BE2C (cell line): Measurements from ENCODE around the gene TBC1D2.

ENCODE experiments used
- DNase-seq: peaks from one replicate; pipeline ENCODE4 v3.0.0-alpha.2; 2020
- H3K27me3 ChIP-seq: fragments of 250-450 bp; sonication (Bioruptor Pico); 2 replicates; pipeline ENCODE4 v1.5.1; 2020; ENCODE audit warnings: mild to moderate bottlenecking
- H3K36me3 ChIP-seq: fragments of 250-450 bp; sonication (Bioruptor Pico); 2 replicates; pipeline ENCODE4 v1.5.1; 2020; ENCODE audit warnings: mild to moderate bottlenecking
- H3K4me1 ChIP-seq: fragments of 250-450 bp; sonication (Bioruptor Pico); 2 replicates; pipeline ENCODE4 v1.5.1; 2020
- H3K4me3 ChIP-seq: 2 replicates; pipeline ENCODE4 v1.5.1; 2011; ENCODE audit warnings: low read depth, low read length
- H3K9me3 ChIP-seq: fragments of 250-450 bp; sonication (Bioruptor Pico); 2 replicates; pipeline ENCODE4 v1.5.1; 2020
- TF ChIP-seq, protein P1 (sequence below): IDR thresholded peaks from 2 replicates; pipeline ENCODE4 v1.5.1; 2012; ENCODE audit warnings: mild to moderate bottlenecking, low read depth, low read length

TBC1D2 gene

DNA sequence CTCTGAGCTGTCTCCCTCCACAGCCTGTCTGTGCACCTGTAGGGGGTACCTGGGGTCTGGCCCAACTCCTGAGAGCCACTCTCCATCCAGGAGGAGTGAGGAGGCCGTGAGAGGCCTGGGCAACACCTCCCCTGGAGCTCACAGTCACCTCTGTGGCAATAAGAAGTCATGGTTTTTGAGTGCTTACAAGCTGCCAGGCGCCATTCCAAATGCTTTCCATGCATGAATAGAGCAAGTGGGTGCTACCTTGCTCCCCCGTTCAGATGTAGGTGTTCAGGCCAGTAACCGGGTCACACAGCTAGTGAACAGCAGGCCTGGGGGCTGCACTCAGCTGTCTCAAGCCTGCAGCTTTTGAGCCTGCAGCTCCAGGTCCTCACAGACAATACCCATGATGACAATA lies 93.6 kb downstream of the TBC1D2 start:
- no peaks in the 10 kb centered on the region for H3K9me3 ChIP-seq
- peaks cover 12% of the 10 kb centered on the region for H3K4me1 ChIP-seq
- TF ChIP-seq, protein P1, sequence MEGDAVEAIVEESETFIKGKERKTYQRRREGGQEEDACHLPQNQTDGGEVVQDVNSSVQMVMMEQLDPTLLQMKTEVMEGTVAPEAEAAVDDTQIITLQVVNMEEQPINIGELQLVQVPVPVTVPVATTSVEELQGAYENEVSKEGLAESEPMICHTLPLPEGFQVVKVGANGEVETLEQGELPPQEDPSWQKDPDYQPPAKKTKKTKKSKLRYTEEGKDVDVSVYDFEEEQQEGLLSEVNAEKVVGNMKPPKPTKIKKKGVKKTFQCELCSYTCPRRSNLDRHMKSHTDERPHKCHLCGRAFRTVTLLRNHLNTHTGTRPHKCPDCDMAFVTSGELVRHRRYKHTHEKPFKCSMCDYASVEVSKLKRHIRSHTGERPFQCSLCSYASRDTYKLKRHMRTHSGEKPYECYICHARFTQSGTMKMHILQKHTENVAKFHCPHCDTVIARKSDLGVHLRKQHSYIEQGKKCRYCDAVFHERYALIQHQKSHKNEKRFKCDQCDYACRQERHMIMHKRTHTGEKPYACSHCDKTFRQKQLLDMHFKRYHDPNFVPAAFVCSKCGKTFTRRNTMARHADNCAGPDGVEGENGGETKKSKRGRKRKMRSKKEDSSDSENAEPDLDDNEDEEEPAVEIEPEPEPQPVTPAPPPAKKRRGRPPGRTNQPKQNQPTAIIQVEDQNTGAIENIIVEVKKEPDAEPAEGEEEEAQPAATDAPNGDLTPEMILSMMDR: no peak
- no peak for DNase-seq
- H3K36me3 ChIP-seq: peaks cover 3% of the 10 kb centered on the region; the same call in 1 of the 2 replicates
- H3K4me3 ChIP-seq: no peak overlapping the region
- no peaks in the 10 kb centered on the region for H3K27me3 ChIP-seq

DNA sequence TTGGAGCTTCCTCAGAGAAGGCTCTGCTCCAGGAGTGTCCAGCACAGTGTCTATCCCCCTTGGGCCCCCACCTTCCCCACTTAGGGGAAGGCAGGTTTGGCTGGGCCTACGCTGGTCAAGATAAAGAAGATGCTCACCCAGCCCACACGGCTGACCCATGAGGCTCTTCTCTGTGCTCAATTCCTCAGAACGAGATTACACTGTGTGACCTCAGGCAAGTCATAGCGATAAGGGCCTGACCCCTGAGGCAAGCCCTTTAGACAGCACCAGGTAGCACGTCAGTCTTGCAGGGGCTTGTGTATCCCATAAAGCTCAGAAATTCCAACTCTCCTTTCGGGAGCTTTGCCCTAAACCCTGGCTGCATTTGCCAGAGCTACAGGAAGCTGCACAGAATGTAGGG lies 95.7 kb downstream of the TBC1D2 start:
- Histone ChIP-seq H3K4me3 (no peak overlapping the region), H3K27me3 (no peaks in the 10 kb centered on the region), H3K9me3 (no peaks in the 10 kb centered on the region), H3K4me1 (no peaks in the 10 kb centered on the region), H3K36me3 (peaks cover 14% of the 10 kb centered on the region)
- DNase-seq: no peak
- TF ChIP-seq, protein P1: no peak

DNA sequence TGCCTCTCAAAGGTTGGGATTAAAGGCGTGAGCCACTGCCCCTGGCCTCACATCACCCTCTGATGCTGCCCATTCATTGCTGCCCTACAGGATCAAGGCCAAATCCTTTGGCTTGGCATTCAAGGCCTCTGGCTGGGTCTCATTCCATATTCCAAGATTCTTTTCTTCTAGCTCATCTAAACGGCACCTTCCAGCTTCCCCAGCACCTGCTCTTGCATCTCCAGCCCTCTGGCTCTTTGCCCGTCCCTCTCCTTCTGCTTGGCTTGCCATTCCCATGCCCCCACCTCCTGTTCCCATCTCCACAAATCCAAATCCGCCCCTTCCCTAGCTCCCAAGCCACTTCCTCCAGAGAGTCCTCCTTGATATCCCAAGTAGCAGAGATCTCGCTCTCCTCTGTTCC lies 96.1 kb downstream of the TBC1D2 start:
- Histone ChIP-seq H3K36me3 (peaks cover 17% of the 10 kb centered on the region), H3K9me3 (no peaks in the 10 kb centered on the region), H3K4me1 (no peaks in the 10 kb centered on the region), H3K4me3 (no peak overlapping the region), H3K27me3 (no peaks in the 10 kb centered on the region)
- TF ChIP-seq, protein P1: no peak
- no peak for DNase-seq

DNA sequence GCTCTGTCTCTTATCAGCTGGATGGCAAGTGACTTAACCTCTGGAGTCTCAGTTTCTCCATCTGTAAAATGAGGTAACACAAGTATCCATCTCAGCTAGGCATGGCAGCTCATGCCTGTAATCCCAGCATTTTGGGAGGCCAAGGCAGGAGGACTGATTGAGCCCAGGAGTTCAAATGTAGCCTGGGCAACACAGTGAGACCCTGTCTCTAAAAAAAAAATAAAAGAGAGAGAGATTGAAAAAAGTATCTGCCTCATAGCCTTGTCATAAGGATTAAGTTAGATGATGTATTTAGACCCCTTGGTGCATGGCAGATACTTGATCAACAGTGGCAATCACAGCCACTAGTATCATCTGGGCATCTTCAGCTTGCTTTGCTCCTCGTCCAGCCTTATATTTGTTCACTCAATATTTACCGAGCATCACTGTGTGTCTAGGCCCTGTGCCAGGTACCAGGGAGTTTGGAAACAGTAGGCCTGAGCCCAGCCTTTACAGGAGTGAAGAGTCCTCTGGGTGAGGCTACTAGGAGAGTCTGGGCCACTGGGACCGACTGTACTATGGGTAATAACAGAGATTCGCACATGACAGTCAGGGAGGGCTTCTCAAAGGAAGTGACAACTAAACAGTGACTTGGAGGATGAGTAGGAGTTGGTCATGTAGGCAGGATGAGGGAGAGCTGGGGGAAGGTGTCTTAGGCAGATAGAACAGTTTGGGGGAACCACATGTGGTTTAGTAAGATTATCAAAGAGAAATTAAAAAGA lies 97.2 kb downstream of the TBC1D2 start:
- H3K27me3 ChIP-seq: no peaks in the 10 kb centered on the region
- peaks cover 17% of the 10 kb centered on the region for H3K36me3 ChIP-seq
- no peak overlapping the region for H3K4me3 ChIP-seq
- no peaks in the 10 kb centered on the region for H3K4me1 ChIP-seq
- no peaks in the 10 kb centered on the region for H3K9me3 ChIP-seq
- TF ChIP-seq, protein P1: no peak
- no peak for DNase-seq

DNA sequence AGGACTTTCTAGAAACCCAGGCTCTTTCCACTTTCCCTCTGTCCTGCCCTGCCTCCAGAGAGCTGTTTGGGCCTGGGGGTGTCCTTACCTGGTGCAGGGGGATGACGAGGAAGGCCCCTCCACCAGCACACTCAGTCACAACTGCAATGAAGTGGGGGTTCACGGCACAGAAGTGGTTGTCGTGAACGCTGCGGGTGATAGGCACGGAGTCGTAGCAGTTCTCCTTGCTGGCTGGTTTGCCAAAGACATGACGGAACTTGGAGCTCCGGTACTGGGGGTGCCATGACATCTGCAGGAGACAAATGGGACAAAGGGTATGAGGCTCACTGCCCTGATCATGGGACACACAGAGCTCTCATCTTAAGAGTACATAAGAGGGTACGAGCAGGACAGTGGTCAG lies 98.1 kb downstream of the TBC1D2 start:
- Histone ChIP-seq H3K4me1 (no peaks in the 10 kb centered on the region), H3K36me3 (peaks cover 17% of the 10 kb centered on the region), H3K9me3 (no peaks in the 10 kb centered on the region), H3K27me3 (no peaks in the 10 kb centered on the region), H3K4me3 (no peak overlapping the region)
- DNase-seq: no peak
- TF ChIP-seq, protein P1: no peak

DNA sequence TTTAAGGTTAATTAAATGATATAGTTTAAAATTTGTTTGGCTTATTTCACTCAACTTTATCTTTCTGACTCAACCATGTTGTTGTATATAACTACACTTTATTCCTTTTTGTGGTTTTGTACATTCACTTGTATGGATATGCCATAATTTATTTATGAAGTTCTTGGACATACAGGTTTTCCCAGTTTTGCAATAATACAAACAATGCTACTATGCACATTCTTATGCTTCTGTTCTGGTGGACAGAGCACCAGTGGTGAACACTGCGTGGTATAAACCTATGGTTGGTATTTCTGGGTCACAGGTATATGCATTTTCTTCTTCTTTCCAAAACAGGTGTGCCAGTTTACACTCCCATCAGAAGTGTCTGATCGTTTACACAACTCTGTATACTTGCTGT lies 100.8 kb downstream of the TBC1D2 start:
- Histone ChIP-seq H3K27me3 (no peaks in the 10 kb centered on the region), H3K36me3 (peaks cover 17% of the 10 kb centered on the region), H3K4me3 (no peak overlapping the region), H3K9me3 (no peaks in the 10 kb centered on the region), H3K4me1 (no peaks in the 10 kb centered on the region)
- DNase-seq: no peak
- TF ChIP-seq, protein P1: no peak
